Duodenal mucosa (tissue), 2 donors: ENCODE data around the gene EFCAB10.
"Not testable (repeated sequence)": the region's sequence is repeated elsewhere in the genome, so short reads cannot be mapped to it uniquely, and the experiment has no call there.

Source experiments
- H3K27ac ChIP-seq: one replicate; pipeline ENCODE4 v1.7.0; 2013; ENCODE audit warnings: low read depth, low read length
- H3K27me3 ChIP-seq, 2 donors: one replicate each; pipeline ENCODE4 v1.7.0; 2013; ENCODE audit warnings: low read length in 2 of 2, control low read depth in 1 of 2; ENCODE audit not compliant: insufficient read depth in 2 of 2, control insufficient read depth in 1 of 2
- H3K36me3 ChIP-seq, 2 donors: one replicate each; pipeline ENCODE4 v1.7.0; 2013; ENCODE audit warnings: low read length in 2 of 2, control low read depth in 1 of 2; ENCODE audit not compliant: insufficient read depth in 2 of 2, control insufficient read depth in 1 of 2
- H3K4me1 ChIP-seq, 2 donors: one replicate each; pipeline ENCODE4 v1.7.0; 2013; ENCODE audit warnings: low read length in 2 of 2, control low read depth in 1 of 2; ENCODE audit not compliant: insufficient read depth in 2 of 2, control insufficient read depth in 1 of 2
- H3K4me3 ChIP-seq, 2 donors: one replicate each; pipeline ENCODE4 v1.7.0; 2013; ENCODE audit warnings: low read length in 2 of 2, low read depth in 1 of 2
- H3K9ac ChIP-seq, 2 donors: one replicate each; pipeline ENCODE4 v1.7.0; 2013; ENCODE audit warnings: low read length in 2 of 2, low read depth in 1 of 2
- H3K9me3 ChIP-seq, 2 donors: one replicate each; pipeline ENCODE4 v1.7.0; 2013; ENCODE audit warnings: low read length in 2 of 2, control low read depth in 1 of 2; ENCODE audit not compliant: control insufficient read depth in 1 of 2

The EFCAB10 gene

GRCh38 chr7:105519353-105519752 lies 61.9 kb downstream of the EFCAB10 start:
- no peak overlapping the region for H3K9ac ChIP-seq
- peaks cover 4 to 15% of the 10 kb centered on the region in 2 donors for H3K4me1 ChIP-seq
- no peaks in the 10 kb centered on the region for H3K27me3 ChIP-seq
- H3K9me3 ChIP-seq: no peaks in the 10 kb centered on the region
- no peak overlapping the region for H3K4me3 ChIP-seq
- no peaks in the 10 kb centered on the region for H3K36me3 ChIP-seq
- H3K27ac ChIP-seq: no peak overlapping the region

- H3K36me3 ChIP-seq, H3K27me3 ChIP-seq, H3K9me3 ChIP-seq, H3K27ac ChIP-seq, H3K4me3 ChIP-seq, H3K9ac ChIP-seq, H3K4me1 ChIP-seq: not testable (repeated sequence)
Measured at GRCh38 chr7:105515610-105516009, 65.7 kb downstream of the EFCAB10 start.
